ENCODE results near the gene GIMAP6.
"Not testable (repeated sequence)": the region's sequence is repeated elsewhere in the genome, so short reads cannot be mapped to it uniquely, and the experiment has no call there.

- TF ChIP-seq SUZ12 (IDR thresholded peaks at IDR 0.05; ENCODE audit: low read length); POLR2A (IDR thresholded peaks at IDR 0.05; ENCODE audit: control extremely low read depth in 1 of 2, low read depth in 2 of 2, low read length in 2 of 2); CTCF (IDR thresholded peaks at IDR 0.05; ENCODE audit: control extremely low read depth in 1 of 3, insufficient read depth in 1 of 3, low read depth in 1 of 3, low read length in 3 of 3); ASH2L (IDR thresholded peaks at IDR 0.05; ENCODE audit: low read length); RAD21 (IDR thresholded peaks at IDR 0.05 in 1 of 2, conservative IDR thresholded peaks at IDR 0.05 in 1 of 2; ENCODE audit: low read depth in 2 of 2, low read length in 2 of 2); POLR2AphosphoS5 (IDR thresholded peaks at IDR 0.05; ENCODE audit: low read depth, low read length); SP1 (IDR thresholded peaks at IDR 0.05; ENCODE audit: low read depth, low read length); JUND (IDR thresholded peaks at IDR 0.05; ENCODE audit: low read length); CREB1 (IDR thresholded peaks at IDR 0.05); EZH2 (IDR thresholded peaks at IDR 0.05; ENCODE audit: low read depth, low read length, severe bottlenecking); POU5F1 (IDR thresholded peaks at IDR 0.05; ENCODE audit: low read depth, low read length): not testable (repeated sequence)
- TF ChIP-seq, protein P1, sequence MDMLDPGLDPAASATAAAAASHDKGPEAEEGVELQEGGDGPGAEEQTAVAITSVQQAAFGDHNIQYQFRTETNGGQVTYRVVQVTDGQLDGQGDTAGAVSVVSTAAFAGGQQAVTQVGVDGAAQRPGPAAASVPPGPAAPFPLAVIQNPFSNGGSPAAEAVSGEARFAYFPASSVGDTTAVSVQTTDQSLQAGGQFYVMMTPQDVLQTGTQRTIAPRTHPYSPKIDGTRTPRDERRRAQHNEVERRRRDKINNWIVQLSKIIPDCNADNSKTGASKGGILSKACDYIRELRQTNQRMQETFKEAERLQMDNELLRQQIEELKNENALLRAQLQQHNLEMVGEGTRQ (IDR thresholded peaks at IDR 0.05; ENCODE audit: low read length) = not testable (repeated sequence)
- TF ChIP-seq, protein P2, sequence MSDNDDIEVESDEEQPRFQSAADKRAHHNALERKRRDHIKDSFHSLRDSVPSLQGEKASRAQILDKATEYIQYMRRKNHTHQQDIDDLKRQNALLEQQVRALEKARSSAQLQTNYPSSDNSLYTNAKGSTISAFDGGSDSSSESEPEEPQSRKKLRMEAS (IDR thresholded peaks at IDR 0.05) = not testable (repeated sequence)
- TF ChIP-seq, protein P3, sequence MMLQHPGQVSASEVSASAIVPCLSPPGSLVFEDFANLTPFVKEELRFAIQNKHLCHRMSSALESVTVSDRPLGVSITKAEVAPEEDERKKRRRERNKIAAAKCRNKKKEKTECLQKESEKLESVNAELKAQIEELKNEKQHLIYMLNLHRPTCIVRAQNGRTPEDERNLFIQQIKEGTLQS (IDR thresholded peaks at IDR 0.05; ENCODE audit: insufficient read depth, low read depth, low read length) = not testable (repeated sequence)
Measured at GRCh38 chr7:150676276-150676675, 44.1 kb upstream of the GIMAP6 start.

All from H1 (cell line).